ENCODE measurements around the gene SETD1B. TPM values are rescaled to one million over a fixed set of nuclear protein-coding genes. Genes with fewer than 3 reads are reported as not detected.

The SETD1B gene
- total RNA-seq, 1 experiment from 2014 or later, result 2.0 TPM

DNA sequence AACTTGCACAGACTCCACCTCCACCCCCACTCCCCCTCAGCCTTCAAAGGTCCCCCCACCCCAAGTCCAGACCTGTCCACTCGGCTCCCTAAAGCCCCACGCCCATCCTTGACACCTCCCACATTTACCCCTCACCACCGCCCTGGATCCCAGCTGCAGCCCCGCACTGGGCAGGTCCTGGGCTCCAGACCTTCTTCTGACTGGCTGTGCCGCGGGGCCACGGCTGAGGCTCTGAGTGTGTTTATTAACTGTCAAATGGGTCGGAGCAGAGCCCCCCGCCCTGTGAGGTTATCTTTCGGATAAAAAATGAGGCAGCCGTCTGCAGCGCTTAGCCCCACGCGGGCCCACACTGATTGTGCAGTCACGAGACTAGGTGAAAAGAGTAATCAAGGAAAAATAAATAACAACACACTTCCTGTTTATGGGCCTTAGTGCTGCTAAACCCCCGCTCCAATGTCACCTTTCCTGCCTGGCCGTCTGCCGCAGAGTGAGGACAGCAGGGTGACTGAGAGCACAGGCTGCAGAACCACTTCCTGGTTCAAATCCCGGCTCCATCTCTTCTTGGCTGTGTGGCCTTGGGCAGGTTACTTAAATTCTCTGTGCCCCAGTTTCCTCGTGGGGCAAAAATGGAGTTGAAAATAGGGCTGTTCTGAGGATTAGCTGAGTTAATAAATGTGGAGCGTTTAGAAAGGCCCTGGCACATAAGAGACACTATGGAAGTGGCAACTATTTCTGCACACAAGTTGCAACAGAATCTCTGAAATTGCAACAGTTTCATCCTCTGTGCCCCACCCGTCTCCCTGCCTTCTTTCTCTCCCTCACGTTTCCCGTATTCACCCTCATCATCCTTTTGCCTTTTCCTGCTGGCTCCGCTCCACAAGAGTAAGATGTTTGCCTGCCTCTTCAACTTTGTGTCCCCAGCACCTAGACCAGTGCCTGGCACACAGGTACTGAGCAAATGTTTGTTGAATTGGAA is 9.4 kb downstream of the SETD1B start:
- in situ Hi-C loops (cut with HindIII; ENCODE audit: low pct_unique_long_range_greater_than_20kb, low sequenced_read_pairs), result no loop called here
- DNase-seq (ENCODE audit: low read depth, low spot score), result no peak

- DNase-seq (ENCODE audit: low read depth, low spot score), result no peak
- in situ Hi-C loops (cut with HindIII; ENCODE audit: low pct_unique_long_range_greater_than_20kb, low sequenced_read_pairs), result no loop called here
Observed at GRCh38 chr12:121813951-121814350, 10.1 kb downstream of the SETD1B start.

GRCh38 chr12:121814429-121815119 is 10.8 kb downstream of the SETD1B start:
- in situ Hi-C loops (cut with HindIII; ENCODE audit: low pct_unique_long_range_greater_than_20kb, low sequenced_read_pairs), result no loop called here
- DNase-seq (ENCODE audit: low read depth, low spot score), result no peak

DNA sequence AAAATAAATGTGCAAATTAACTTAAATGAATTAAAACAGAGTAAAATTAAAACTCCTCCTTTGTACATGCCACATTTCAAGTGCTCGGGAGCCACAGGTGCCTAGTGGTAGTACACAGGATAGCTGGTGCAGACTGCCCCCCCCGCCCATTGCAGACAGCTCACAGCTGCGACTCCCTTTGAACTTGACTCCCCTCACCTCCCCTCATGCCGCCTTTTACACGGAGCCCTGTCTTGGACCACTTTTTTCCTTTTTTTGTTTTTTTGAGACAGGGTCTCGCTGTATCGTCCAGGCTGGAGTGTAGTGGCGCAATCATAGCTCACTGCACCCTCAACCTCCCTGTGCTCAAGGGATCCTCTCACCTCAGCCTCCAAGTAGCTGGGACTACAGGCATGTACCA is 11.5 kb downstream of the SETD1B start:
- no peak for DNase-seq (ENCODE audit: low read depth, low spot score)
- in situ Hi-C loops (cut with HindIII; ENCODE audit: low pct_unique_long_range_greater_than_20kb, low sequenced_read_pairs), result no loop called here

DNA sequence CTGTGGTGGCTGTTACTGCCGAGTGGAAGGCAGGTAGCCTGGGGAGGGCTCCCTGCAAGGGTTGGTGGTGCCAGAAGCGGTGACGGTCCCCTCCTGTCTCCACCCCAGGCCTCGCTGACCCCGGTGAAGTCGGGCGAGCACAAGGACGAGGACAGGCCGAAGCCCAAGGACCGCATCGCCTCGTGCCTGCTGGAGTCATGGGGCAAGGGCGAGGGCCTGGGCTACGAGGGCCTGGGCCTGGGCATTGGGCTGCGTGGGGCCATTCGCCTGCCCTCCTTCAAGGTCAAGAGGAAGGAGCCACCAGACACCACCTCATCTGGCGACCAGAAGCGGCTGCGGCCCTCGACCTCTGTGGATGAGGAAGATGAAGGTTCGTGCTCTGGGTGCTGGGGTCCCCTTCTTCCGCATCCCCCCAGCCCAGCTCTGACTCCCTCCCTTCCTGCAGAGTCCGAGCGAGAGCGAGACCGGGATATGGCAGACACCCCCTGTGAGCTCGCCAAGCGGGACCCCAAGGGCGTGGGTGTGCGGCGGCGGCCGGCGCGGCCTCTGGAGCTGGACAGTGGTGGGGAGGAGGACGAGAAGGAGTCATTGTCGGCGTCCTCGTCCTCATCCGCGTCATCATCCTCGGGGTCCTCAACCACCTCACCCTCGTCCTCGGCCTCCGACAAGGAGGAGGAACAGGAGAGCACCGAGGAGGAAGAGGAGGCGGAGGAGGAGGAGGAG is 13.3 kb downstream of the SETD1B start:
- in situ Hi-C loops (cut with HindIII; ENCODE audit: low pct_unique_long_range_greater_than_20kb, low sequenced_read_pairs), result no loop called here
- DNase-seq (ENCODE audit: low read depth, low spot score), result no peak

- DNase-seq (ENCODE audit: low read depth, low spot score), result no peak
- in situ Hi-C loops (cut with HindIII; ENCODE audit: low pct_unique_long_range_greater_than_20kb, low sequenced_read_pairs), result no loop called here
Observed at GRCh38 chr12:121817648-121818043, 13.8 kb downstream of the SETD1B start.

DNA sequence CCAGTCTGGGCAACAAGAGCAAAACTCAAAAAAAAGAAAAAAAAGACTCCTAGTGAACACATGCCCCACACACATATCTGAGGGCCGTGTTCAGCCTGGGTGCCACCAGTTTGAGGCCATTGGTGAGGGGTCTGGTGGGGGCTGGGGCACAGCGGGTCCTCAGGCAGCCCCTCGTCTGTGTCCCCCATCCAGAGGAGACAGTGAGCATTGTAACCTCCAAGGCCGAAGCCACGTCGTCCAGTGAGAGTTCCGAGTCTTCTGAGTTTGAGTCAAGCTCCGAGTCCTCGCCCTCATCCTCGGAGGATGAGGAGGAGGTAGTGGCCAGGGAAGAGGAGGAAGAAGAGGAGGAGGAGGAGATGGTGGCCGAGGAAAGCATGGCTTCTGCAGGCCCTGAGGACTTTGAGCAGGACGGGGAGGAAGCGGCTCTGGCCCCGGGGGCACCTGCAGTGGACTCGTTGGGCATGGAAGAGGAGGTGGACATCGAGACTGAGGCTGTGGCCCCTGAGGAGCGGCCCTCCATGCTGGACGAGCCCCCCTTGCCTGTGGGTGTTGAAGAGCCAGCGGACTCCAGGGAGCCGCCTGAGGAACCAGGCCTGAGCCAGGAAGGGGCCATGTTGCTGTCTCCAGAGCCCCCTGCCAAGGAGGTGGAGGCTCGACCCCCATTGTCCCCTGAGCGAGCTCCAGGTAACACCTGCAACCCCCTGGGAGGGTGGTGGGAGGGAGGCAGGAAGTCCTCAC is 15.6 kb downstream of the SETD1B start:
- in situ Hi-C loops (cut with HindIII; ENCODE audit: low pct_unique_long_range_greater_than_20kb, low sequenced_read_pairs), result no loop called here
- no peak for DNase-seq (ENCODE audit: low read depth, low spot score)

DNA sequence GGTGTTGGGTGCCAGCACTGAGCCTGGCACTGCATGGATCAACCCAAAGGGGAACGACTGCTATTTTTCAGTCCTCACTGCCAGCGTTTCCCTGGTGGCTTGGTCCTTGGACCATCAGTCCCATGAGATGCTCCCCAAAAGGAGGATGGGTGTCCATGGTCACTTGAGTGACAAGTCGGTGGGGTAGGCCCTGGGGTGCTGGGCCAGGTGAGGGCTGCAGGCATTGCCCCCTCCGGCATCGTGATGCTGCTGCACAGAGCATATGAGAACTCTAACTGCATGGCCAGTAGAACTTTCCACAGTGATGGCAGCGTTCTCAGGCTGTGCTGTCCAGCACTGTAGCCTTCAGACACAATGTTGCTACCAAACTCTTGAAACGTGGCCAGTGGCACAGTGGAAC is 16.2 kb downstream of the SETD1B start:
- no peak for DNase-seq (ENCODE audit: low read depth, low spot score)
- in situ Hi-C loops (cut with HindIII; ENCODE audit: low pct_unique_long_range_greater_than_20kb, low sequenced_read_pairs), result no loop called here

DNA sequence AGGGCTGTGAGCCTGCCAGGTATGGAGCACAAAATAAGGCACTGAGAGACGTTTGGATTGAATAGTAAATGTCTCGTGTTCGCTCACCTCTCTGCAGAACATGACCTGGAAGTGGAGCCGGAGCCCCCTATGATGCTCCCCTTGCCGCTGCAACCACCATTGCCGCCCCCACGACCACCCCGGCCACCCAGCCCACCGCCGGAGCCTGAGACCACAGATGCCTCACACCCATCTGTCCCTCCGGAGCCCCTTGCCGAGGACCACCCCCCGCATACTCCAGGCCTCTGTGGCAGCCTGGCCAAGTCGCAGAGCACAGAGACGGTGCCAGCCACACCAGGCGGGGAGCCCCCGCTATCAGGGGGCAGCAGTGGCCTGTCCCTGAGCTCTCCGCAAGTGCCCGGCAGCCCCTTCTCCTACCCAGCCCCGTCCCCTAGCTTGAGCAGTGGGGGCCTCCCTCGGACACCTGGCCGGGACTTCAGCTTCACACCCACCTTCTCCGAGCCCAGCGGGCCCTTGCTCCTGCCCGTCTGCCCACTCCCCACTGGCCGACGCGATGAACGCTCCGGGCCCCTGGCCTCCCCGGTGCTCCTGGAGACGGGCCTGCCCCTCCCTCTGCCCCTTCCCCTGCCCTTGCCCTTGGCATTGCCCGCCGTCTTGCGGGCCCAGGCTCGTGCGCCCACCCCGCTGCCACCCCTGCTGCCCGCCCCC is 18.7 kb downstream of the SETD1B start:
- in situ Hi-C loops (cut with HindIII; ENCODE audit: low pct_unique_long_range_greater_than_20kb, low sequenced_read_pairs), result no loop called here
- no peak for DNase-seq (ENCODE audit: low read depth, low spot score)

DNA sequence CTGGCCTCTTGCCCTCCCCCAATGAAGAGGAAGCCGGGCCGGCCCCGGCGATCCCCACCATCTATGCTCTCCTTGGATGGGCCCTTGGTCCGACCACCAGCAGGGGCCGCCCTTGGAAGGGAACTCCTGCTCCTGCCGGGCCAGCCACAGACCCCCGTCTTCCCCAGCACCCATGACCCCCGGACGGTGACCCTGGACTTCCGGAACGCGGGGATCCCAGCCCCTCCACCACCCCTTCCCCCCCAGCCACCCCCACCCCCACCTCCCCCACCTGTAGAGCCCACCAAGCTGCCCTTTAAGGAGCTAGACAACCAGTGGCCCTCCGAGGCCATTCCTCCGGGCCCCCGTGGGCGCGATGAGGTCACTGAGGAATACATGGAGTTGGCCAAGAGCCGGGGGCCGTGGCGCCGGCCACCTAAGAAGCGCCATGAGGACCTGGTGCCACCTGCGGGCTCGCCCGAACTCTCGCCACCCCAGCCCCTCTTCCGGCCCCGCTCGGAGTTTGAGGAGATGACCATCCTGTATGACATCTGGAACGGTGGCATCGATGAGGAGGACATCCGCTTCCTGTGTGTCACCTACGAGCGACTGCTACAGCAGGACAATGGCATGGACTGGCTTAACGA is 19.4 kb downstream of the SETD1B start:
- in situ Hi-C loops (cut with HindIII; ENCODE audit: low pct_unique_long_range_greater_than_20kb, low sequenced_read_pairs), result no loop called here
- no peak for DNase-seq (ENCODE audit: low read depth, low spot score)

DNA sequence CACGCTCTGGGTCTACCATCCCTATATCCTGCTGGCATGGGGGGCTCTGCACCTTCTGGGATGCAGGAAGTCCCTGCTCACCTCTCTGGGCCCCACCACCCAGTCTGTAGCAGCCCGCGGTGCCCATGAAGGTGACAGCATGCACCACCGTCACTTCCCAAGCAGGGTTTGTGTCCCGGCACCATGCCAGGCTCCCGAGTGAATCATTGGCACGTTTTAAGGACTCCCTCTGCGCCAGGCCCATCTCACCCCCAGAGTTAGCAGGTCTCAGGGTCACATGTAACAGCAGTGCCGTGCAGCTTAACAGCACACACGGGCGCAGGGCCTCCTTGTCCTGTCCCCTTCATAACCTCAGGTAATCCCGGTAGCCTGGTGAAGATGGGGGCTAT is 19.9 kb downstream of the SETD1B start:
- in situ Hi-C loops (cut with HindIII; ENCODE audit: low pct_unique_long_range_greater_than_20kb, low sequenced_read_pairs), result no loop called here
- DNase-seq (ENCODE audit: low read depth, low spot score), result no peak

DNA sequence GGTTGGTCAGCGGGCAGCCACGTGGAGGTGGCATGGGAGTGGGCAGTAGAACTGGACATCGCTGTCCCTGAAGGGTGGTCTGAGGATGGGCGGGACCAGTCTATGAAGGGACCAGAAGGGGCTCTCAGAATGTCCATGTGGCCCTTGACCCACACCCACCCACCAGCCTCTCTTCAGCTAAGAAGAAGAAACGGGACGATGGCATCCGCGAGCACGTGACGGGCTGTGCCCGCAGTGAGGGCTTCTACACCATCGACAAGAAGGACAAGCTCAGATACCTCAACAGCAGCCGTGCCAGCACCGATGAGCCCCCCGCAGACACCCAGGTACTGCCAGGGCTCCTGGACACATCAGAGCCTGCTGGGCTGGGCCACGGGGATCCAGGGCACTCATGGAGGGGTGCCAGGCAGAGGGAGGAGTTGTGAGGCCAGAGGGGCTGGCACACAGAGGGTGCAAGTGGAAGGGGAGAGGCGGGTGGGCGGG is 21.3 kb downstream of the SETD1B start:
- DNase-seq (ENCODE audit: low read depth, low spot score), result no peak
- in situ Hi-C loops (cut with HindIII; ENCODE audit: low pct_unique_long_range_greater_than_20kb, low sequenced_read_pairs), result no loop called here

DNA sequence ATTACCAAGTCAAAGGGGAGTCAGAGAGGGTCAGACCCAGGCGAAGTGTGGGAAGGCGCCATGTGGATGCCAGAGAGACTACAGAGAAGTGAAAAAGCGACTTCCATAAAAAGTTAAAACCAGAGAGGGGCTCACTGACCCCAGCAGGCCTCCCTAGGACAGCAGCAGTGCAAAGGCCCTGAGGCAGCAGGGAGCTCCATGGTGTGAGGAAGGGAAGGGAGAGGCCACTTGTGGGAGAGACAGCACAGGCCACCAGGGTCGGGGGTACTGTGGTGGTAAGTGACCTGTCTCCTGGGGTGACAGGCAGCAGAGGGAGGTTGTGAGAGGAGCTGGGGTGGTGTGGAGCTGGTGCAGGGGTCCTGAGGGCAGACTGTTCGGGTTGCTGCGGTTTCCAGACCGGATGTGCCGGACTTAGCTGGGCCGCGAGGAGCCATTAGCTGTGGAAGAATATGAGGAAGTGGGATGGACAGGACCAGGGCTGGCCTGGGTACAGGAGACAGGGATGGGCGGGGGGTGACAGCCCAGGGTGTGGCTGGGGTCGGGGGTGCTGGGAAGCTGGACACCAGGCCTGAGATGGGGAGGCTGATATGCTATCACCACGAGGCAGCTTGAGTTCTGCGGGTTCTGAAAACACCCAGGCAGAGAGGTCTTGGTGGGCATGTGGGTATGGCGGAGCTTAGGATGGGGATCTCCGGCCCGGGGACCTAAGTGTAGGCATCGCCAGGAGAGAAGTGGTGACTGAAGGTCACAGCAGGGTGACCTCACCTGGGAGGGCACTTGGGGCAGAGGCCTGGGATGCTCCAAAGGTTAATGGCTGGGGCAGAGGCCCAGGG is 22.7 kb downstream of the SETD1B start:
- DNase-seq (ENCODE audit: low read depth, low spot score), result no peak
- in situ Hi-C loops (cut with HindIII; ENCODE audit: low pct_unique_long_range_greater_than_20kb, low sequenced_read_pairs), result no loop called here

- in situ Hi-C loops (cut with HindIII; ENCODE audit: low pct_unique_long_range_greater_than_20kb, low sequenced_read_pairs), result no loop called here
- no peak for DNase-seq (ENCODE audit: low read depth, low spot score)
Observed at GRCh38 chr12:121827351-121828099, 23.7 kb downstream of the SETD1B start.

GRCh38 chr12:121828306-121828705 is 24.5 kb downstream of the SETD1B start:
- DNase-seq (ENCODE audit: low read depth, low spot score), result no peak
- in situ Hi-C loops (cut with HindIII; ENCODE audit: low pct_unique_long_range_greater_than_20kb, low sequenced_read_pairs), result no loop called here

Data from SK-MEL-5 (cell line).